H9 (cell line): ENCODE measurements around the gene PLPP6. TPM values are rescaled to one million over a fixed set of nuclear protein-coding genes. Genes with fewer than 3 reads are reported as not detected.

Experiments used
- DNase-seq: peaks from one replicate; pipeline ENCODE4 v3.0.0-alpha.2; 2017
- H2AFZ ChIP-seq: one replicate; pipeline ENCODE4 v1.6.1; 2013; ENCODE audit warnings: mild to moderate bottlenecking, low read length, control low read depth, moderate library complexity
- H2AK5ac ChIP-seq: 2 replicates; pipeline ENCODE4 v1.6.1; 2013; ENCODE audit warnings: low read length, control low read depth, mixed read lengths; ENCODE audit not compliant: insufficient read length
- H2BK120ac ChIP-seq: one replicate; pipeline ENCODE4 v1.6.1; 2013; ENCODE audit warnings: low read depth, mild to moderate bottlenecking, low read length, control low read depth, inconsistent platforms; ENCODE audit not compliant: poor library complexity, severe bottlenecking
- H2BK12ac ChIP-seq: 2 replicates; pipeline ENCODE4 v1.6.1; 2013; ENCODE audit warnings: low read length, control low read depth, mixed read lengths, low read depth; ENCODE audit not compliant: insufficient read length
- H2BK15ac ChIP-seq: 2 replicates; pipeline ENCODE4 v1.6.1; 2013; ENCODE audit warnings: low read depth, low read length, control low read depth
- H2BK20ac ChIP-seq: one replicate; pipeline ENCODE4 v1.6.1; 2013; ENCODE audit warnings: low read depth, mild to moderate bottlenecking, low read length, control low read depth, inconsistent platforms; ENCODE audit not compliant: poor library complexity, severe bottlenecking
- H2BK5ac ChIP-seq: 2 replicates; pipeline ENCODE4 v1.6.1; 2013; ENCODE audit warnings: low read length, control low read depth, mixed read lengths; ENCODE audit not compliant: insufficient read length
- H3K14ac ChIP-seq: 2 replicates; pipeline ENCODE4 v1.6.1; 2013; ENCODE audit warnings: low read length, control low read depth; ENCODE audit not compliant: insufficient read depth
- H3K18ac ChIP-seq: 2 replicates; pipeline ENCODE4 v1.6.1; 2013; ENCODE audit warnings: low read depth, mild to moderate bottlenecking, mixed read lengths, low read length, control low read depth; ENCODE audit not compliant: insufficient read length
- H3K23ac ChIP-seq: 2 replicates; pipeline ENCODE4 v1.6.1; 2013; ENCODE audit warnings: low read length, control low read depth, mixed read lengths, low read depth; ENCODE audit not compliant: insufficient read length
- H3K23me2 ChIP-seq: 2 replicates; pipeline ENCODE4 v1.6.1; 2013; ENCODE audit warnings: low read depth, mild to moderate bottlenecking, mixed read lengths, low read length, control low read depth; ENCODE audit not compliant: insufficient read length, poor library complexity, severe bottlenecking
- H3K27ac ChIP-seq: 2 replicates; pipeline ENCODE4 v1.5.1; 2013; ENCODE audit warnings: low read length, control low read depth, mixed read lengths, low read depth; ENCODE audit not compliant: insufficient read length
- H3K27me3 ChIP-seq: 2 replicates; pipeline ENCODE4 v1.6.1; 2013; ENCODE audit warnings: low read length, control low read depth, inconsistent platforms; ENCODE audit not compliant: insufficient read depth
- H3K4ac ChIP-seq: 2 replicates; pipeline ENCODE4 v1.6.1; 2013; ENCODE audit warnings: low read depth, mild to moderate bottlenecking, control low read depth, inconsistent platforms, low read length, moderate library complexity
- H3K4me1 ChIP-seq: 2 replicates; pipeline ENCODE4 v1.6.1; 2013; ENCODE audit warnings: low read length, control low read depth, inconsistent platforms; ENCODE audit not compliant: insufficient read depth
- H3K4me2 ChIP-seq: 2 replicates; pipeline ENCODE4 v1.6.1; 2013; ENCODE audit warnings: low read length, control low read depth, mixed read lengths; ENCODE audit not compliant: insufficient read length, insufficient read depth
- H3K56ac ChIP-seq: 2 replicates; pipeline ENCODE4 v1.6.1; 2013; ENCODE audit warnings: low read depth, mild to moderate bottlenecking, mixed read lengths, low read length, control low read depth; ENCODE audit not compliant: insufficient read length
- H3K79me1 ChIP-seq: 2 replicates; pipeline ENCODE4 v1.6.1; 2013; ENCODE audit warnings: low read depth, mild to moderate bottlenecking, moderate library complexity, low read length, control low read depth, inconsistent platforms; ENCODE audit not compliant: insufficient read depth, poor library complexity, severe bottlenecking
- H3K79me2 ChIP-seq: 2 replicates; pipeline ENCODE4 v1.6.1; 2013; ENCODE audit warnings: low read length, control low read depth, inconsistent platforms; ENCODE audit not compliant: insufficient read depth
- H3K9ac ChIP-seq: 2 replicates; pipeline ENCODE4 v1.6.1; 2013; ENCODE audit warnings: low read length, control low read depth, mixed read lengths; ENCODE audit not compliant: insufficient read length; ENCODE audit errors: extremely low read depth
- H3K9me3 ChIP-seq: one replicate; pipeline ENCODE4 v1.6.1; 2013; ENCODE audit warnings: low read depth, low read length, inconsistent platforms; ENCODE audit not compliant: control insufficient read depth
- H3T11ph ChIP-seq: one replicate; pipeline ENCODE4 v1.6.1; 2013; ENCODE audit warnings: mild to moderate bottlenecking, low read length, control low read depth, inconsistent platforms
- H4K20me1 ChIP-seq: one replicate; pipeline ENCODE4 v1.6.1; 2013; ENCODE audit not compliant: control insufficient read depth, insufficient read length, insufficient read depth
- H4K5ac ChIP-seq: 2 replicates; pipeline ENCODE4 v1.6.1; 2013; ENCODE audit warnings: low read depth, mild to moderate bottlenecking, mixed read lengths, low read length, control low read depth; ENCODE audit not compliant: insufficient read length
- H4K8ac ChIP-seq: replicated peaks from 2 replicates; pipeline ENCODE4 v1.6.1; 2013; ENCODE audit warnings: low read length, control low read depth, mixed read lengths, low read depth; ENCODE audit not compliant: insufficient read length
- H4K91ac ChIP-seq: 2 replicates; pipeline ENCODE4 v1.6.1; 2013; ENCODE audit warnings: low read depth, mild to moderate bottlenecking, moderate library complexity, mixed read lengths, low read length, control low read depth; ENCODE audit not compliant: insufficient read length
- H3K27ac Mint-ChIP-seq, 3 experiments: 2 replicates in 2 of 3; 3 replicates in 1 of 3; pipeline ENCODE4 v1.8.0; 2020 to 2021; ENCODE audit warnings: mixed read lengths in 3 of 3, mild to moderate bottlenecking in 1 of 3, moderate library complexity in 1 of 3
- H3K27me3 Mint-ChIP-seq: 2 replicates; pipeline ENCODE4 v1.8.0; 2021; ENCODE audit warnings: low read depth, mild to moderate bottlenecking, moderate library complexity, mixed read lengths
- H3K36me3 Mint-ChIP-seq, 3 experiments: 2 replicates in 2 of 3; 3 replicates in 1 of 3; pipeline ENCODE4 v1.8.0; 2020 to 2021; ENCODE audit warnings: low read depth in 3 of 3, mixed read lengths in 3 of 3; ENCODE audit not compliant: insufficient read depth in 1 of 3
- H3K4me1 Mint-ChIP-seq, 2 experiments: 2 replicates each; pipeline ENCODE4 v1.8.0; 2020; ENCODE audit warnings: mixed read lengths in 2 of 2
- H3K4me3 Mint-ChIP-seq, 2 experiments: 2 replicates in 1 of 2; 3 replicates in 1 of 2; pipeline ENCODE4 v1.8.0; 2020 to 2021; ENCODE audit warnings: mild to moderate bottlenecking in 2 of 2, mixed read lengths in 2 of 2, moderate library complexity in 1 of 2
- H3K9me3 Mint-ChIP-seq, 2 experiments: 2 replicates in 1 of 2; 3 replicates in 1 of 2; pipeline ENCODE4 v1.8.0; 2020; ENCODE audit warnings: mild to moderate bottlenecking in 2 of 2, mixed read lengths in 2 of 2, moderate library complexity in 1 of 2
- CTCF ChIP-seq: fragments of 200-600 bp; sonication (generic); conservative IDR thresholded peaks from 3 replicates; pipeline ENCODE4 v1.8.0; 2021; ENCODE audit warnings: antibody characterized with exemption, mild to moderate bottlenecking
- WGBS: extraction: QIAGEN DNeasy Blood & Tissue Kit; methylation state at CpG from one replicate; pipeline ENCODE4 v1.1.7; 2013; ENCODE audit warnings: missing lambda C conversion rate, low lambda C conversion rate, mixed read lengths; ENCODE audit not compliant: insufficient read length; ENCODE audit errors: extremely low coverage; 5-methylcytosine and 5-hydroxymethylcytosine counted together
- total RNA-seq: library from RNA; stranded (reverse); gene quantifications from 2 replicates; pipeline ENCODE4 v1.2.1, GENCODE V29; 2021

The PLPP6 gene
- total RNA-seq, 1 experiment from 2014 or later: 7.6 TPM

- Histone ChIP-seq H3T11ph (no peak overlapping the region), H2AFZ (no peak overlapping the region), H3K79me2 (no peaks in the 10 kb centered on the region), H4K5ac (no peak overlapping the region), H3K4ac (no peak overlapping the region), H3K23me2 (no peaks in the 10 kb centered on the region), H3K27me3 (no peaks in the 10 kb centered on the region), H3K79me1 (no peaks in the 10 kb centered on the region), H3K56ac (no peak overlapping the region), H3K4me1 (peaks cover 3% of the 10 kb centered on the region; the same call in 1 of the 2 replicates), H4K8ac (no peak overlapping the region), H3K14ac (no peak overlapping the region), H3K27ac (no peak overlapping the region), H2BK12ac (no peak overlapping the region), H3K4me2 (no peak overlapping the region), H3K9ac (no peak overlapping the region), H2BK5ac (no peak overlapping the region), H3K9me3 (no peaks in the 10 kb centered on the region), H4K20me1 (no peaks in the 10 kb centered on the region), H2BK20ac (no peak overlapping the region), H2BK15ac (no peak overlapping the region), H2AK5ac (no peak overlapping the region), H2BK120ac (no peak overlapping the region), H4K91ac (no peak overlapping the region), H3K23ac (no peak overlapping the region), H3K18ac (no peak overlapping the region)
- DNase-seq: no peak
- no peak for TF ChIP-seq CTCF
- Mint-ChIP-seq H3K4me3 (no peak overlapping the region), H3K27ac (no peak overlapping the region; a peak in 1 of 7 replicates), H3K4me1 (peaks cover 10 to 13% of the 10 kb centered on the region in 2 experiments), H3K9me3 (no peaks in the 10 kb centered on the region), H3K27me3 (no peaks in the 10 kb centered on the region), H3K36me3 (no peaks in the 10 kb centered on the region)
- WGBS: no CpG with 5 or more reads among the region's 2 CpGs
Observed at GRCh38 chr9:4639420-4639819, 22.7 kb upstream of the PLPP6 start.
